AG10803 (cell line): Measurements from ENCODE around the gene CCDC141.
A peak's percentile ranks its signal among the peaks of the same experiment; 100 is the strongest.

Experiments used
- DNase-seq: peaks from one replicate; pipeline ENCODE4 v3.0.0; 2010; ENCODE audit warnings: low read depth
- H3K4me3 ChIP-seq: 2 replicates; pipeline ENCODE4 v1.5.1; 2011; ENCODE audit warnings: mild to moderate bottlenecking, low read length, control low read depth
- CTCF ChIP-seq: conservative IDR thresholded peaks from 2 replicates; pipeline ENCODE4 v1.5.1; 2011; ENCODE audit warnings: mild to moderate bottlenecking, low read length, control low read depth, inconsistent platforms

CCDC141 gene

DNA sequence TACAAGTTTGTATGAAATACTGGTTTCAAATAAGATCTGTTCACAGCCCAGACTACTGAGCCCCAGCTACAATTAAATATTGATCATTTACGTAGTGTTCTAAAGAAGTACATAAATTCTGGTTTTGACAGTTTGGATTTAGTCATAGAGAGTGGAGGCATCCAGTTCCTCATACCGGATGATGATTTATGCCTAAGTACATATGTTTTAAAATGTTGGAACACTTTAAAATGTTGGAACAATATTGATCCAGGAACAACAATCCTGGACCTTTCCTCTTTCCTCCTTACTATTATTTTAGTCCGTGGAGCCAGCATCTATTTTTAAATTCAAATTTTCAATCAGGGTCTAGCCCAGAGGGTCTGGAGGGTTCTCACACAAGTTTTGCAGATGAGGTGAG lies 220.0 kb downstream of the CCDC141 start:
- no peak for TF ChIP-seq CTCF
- no peak for DNase-seq
- no peak overlapping the region for H3K4me3 ChIP-seq

- no peak overlapping the region for H3K4me3 ChIP-seq
- DNase-seq = no peak
- TF ChIP-seq CTCF = no peak
Measured at GRCh38 chr2:178829299-178829960, 220.5 kb downstream of the CCDC141 start.

DNA sequence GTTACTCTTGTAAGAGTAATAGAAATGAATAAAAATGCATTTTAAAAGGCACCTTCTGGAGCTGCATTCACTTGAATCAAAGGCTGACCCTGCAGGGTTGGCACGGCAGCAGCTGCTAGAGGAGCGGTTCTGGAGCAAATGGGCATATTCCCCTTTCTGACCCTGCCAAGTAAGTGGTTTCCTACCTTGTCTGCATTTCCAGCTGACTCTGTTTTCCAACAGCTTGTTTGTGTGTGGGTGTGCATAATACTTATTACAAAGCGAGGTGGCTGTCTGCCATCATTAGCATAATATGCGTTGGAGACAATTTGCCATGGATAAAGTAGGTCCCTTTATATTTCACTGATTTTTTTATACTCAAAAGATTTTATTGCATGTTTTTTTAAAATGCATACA lies 221.5 kb downstream of the CCDC141 start:
- TF ChIP-seq CTCF = no peak
- no peak for DNase-seq
- H3K4me3 ChIP-seq = no peak overlapping the region

GRCh38 chr2:178827739-178828485 lies 222.0 kb downstream of the CCDC141 start:
- TF ChIP-seq CTCF = no peak
- H3K4me3 ChIP-seq = no peak overlapping the region
- no peak for DNase-seq

DNA sequence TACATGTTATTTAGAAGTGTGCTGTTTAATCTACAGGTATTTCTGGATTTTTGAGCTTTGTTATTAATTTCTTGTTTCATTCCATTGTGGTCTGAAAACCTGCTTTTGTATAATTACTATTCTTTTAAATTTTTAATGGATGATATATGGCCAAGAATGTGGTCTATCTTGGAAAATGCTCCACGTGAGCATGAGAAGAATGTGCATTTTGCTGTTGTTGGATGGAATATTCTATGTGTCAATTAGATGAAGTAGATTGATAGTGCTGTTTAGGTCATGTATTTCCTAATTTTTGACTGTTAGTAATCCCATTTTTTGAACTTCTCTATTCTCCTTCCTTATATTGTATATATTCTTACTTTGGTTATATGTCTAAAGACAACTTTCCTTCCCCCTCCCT lies 222.8 kb downstream of the CCDC141 start:
- H3K4me3 ChIP-seq = no peak overlapping the region
- no peak for DNase-seq
- no peak for TF ChIP-seq CTCF

DNA sequence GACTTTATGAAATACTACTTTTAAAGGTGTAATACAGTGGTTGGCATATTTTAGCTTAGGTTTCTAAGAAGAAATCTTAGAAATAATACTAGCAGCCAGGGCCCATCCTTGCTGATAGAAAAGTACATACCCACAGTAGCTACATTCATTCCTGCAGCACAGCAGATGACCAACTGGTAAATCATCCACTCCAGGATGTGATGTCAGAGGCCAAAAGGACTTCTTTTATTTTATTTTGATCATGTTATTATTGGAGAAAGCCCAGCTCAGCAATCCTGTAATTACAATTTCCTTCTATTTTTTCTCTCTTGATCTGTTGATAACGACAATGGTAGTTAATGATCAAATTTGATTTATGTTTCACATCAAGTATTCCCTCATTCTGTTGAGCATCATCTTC lies 224.8 kb downstream of the CCDC141 start:
- peak; percentile 15 for DNase-seq
- no peak overlapping the region for H3K4me3 ChIP-seq
- TF ChIP-seq CTCF = no peak

GRCh38 chr2:178824181-178824580 lies 225.8 kb downstream of the CCDC141 start:
- no peak overlapping the region for H3K4me3 ChIP-seq
- TF ChIP-seq CTCF = no peak
- no peak for DNase-seq
